Lower leg skin (tissue), 3 donors: ENCODE measurements around the gene HSDL1.

Experiments
- POLR2A ChIP-seq, 2 donors: fragments of 450-650 bp; IDR thresholded peaks; one replicate each; pipeline ENCODE4 v1.6.1; 2016 to 2017; ENCODE audit warnings: antibody characterized with exemption in 2 of 2, mild to moderate bottlenecking in 1 of 2, moderate library complexity in 1 of 2
- TF ChIP-seq, protein P1 (sequence below), 3 donors: fragments of 450-650 bp; IDR thresholded peaks; one replicate each; pipeline ENCODE4 v1.5.1; 2016; ENCODE audit warnings: antibody characterized with exemption in 3 of 3, mild to moderate bottlenecking in 3 of 3, moderate library complexity in 2 of 3

DNA sequence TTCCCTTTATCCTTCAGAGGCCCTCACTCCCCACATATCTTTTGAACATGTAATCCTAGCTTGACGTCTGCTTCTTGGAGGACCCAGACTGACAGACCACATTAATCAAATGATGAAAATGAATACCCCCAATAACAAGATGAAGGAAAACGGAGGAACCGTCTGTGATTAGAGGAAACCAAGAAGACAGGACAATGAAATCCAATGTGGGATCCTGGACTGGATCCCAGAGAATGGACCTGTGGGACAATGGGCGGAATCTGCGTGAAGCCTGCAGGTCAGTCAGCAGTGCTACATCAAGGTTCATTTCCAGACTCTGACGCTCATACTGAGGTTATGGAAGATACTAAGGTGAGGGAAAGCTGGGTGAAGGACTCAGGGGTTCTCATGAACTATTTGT lies 64.2 kb downstream of the HSDL1 start:
- TF ChIP-seq, protein P1, sequence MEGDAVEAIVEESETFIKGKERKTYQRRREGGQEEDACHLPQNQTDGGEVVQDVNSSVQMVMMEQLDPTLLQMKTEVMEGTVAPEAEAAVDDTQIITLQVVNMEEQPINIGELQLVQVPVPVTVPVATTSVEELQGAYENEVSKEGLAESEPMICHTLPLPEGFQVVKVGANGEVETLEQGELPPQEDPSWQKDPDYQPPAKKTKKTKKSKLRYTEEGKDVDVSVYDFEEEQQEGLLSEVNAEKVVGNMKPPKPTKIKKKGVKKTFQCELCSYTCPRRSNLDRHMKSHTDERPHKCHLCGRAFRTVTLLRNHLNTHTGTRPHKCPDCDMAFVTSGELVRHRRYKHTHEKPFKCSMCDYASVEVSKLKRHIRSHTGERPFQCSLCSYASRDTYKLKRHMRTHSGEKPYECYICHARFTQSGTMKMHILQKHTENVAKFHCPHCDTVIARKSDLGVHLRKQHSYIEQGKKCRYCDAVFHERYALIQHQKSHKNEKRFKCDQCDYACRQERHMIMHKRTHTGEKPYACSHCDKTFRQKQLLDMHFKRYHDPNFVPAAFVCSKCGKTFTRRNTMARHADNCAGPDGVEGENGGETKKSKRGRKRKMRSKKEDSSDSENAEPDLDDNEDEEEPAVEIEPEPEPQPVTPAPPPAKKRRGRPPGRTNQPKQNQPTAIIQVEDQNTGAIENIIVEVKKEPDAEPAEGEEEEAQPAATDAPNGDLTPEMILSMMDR (IDR thresholded peaks at IDR 0.05), result no peak
- TF ChIP-seq POLR2A (IDR thresholded peaks at IDR 0.05), result no peak
